HepG2 (cell line): Measurements from ENCODE around the gene RIPK1. TPM values are rescaled to one million over a fixed set of nuclear protein-coding genes. Genes with fewer than 3 reads are reported as not detected.

Experiments used
- ATM ChIP-seq: fragments of 450-650 bp; IDR thresholded peaks from 2 replicates; pipeline ENCODE4 v1.7.1; 2017; ENCODE audit warnings: mild to moderate bottlenecking, borderline replicate concordance
- GATAD2A ChIP-seq: IDR thresholded peaks from 2 replicates; pipeline ENCODE4 v1.6.1; 2016
- HMGA1 ChIP-seq: sonication (generic); formaldehyde crosslinking; conservative IDR thresholded peaks from 2 replicates; pipeline ENCODE4 v1.4.0; 2020; ENCODE audit warnings: missing genetic modification reagents
- ISX ChIP-seq: sonication (generic); formaldehyde crosslinking; conservative IDR thresholded peaks from 2 replicates; pipeline ENCODE4 v1.5.0; 2020; ENCODE audit warnings: missing genetic modification reagents
- MED1 ChIP-seq: sonication (generic); formaldehyde crosslinking; IDR thresholded peaks from 2 replicates; pipeline ENCODE4 v1.4.0; 2020; ENCODE audit warnings: missing genetic modification reagents
- NCOR1 ChIP-seq: fragments of 200-600 bp; sonication (generic); IDR thresholded peaks from 2 replicates; pipeline ENCODE4 v1.7.0; 2017; ENCODE audit warnings: antibody characterized with exemption, low read length, borderline replicate concordance
- NFE2L2 ChIP-seq: fragments of 150-350 bp; IDR thresholded peaks from 2 replicates; pipeline ENCODE4 v1.6.1; 2014; ENCODE audit warnings: low read length
- PHF21A ChIP-seq: sonication (generic); formaldehyde crosslinking; IDR thresholded peaks from 2 replicates; pipeline ENCODE4 v1.5.0; 2020; ENCODE audit warnings: mild to moderate bottlenecking, missing genetic modification reagents
- RARA ChIP-seq: IDR thresholded peaks from 2 replicates; pipeline ENCODE4 v1.6.1; 2016; ENCODE audit warnings: missing genetic modification reagents, missing compliant biosample characterization
- SMC3 ChIP-seq: IDR thresholded peaks from 2 replicates; pipeline ENCODE4 v1.6.1; 2011; ENCODE audit warnings: low read length, improper control_type of control experiment
- SNAI1 ChIP-seq: sonication (generic); formaldehyde crosslinking; IDR thresholded peaks from 2 replicates; pipeline ENCODE4 v1.5.0; 2020; ENCODE audit warnings: mild to moderate bottlenecking, missing genetic modification reagents, borderline replicate concordance
- ZNF143 ChIP-seq: sonication (generic); formaldehyde crosslinking; IDR thresholded peaks from 2 replicates; pipeline ENCODE4 v1.4.0; 2020; ENCODE audit warnings: missing genetic modification reagents
- ZNF205 ChIP-seq: IDR thresholded peaks from 2 replicates; pipeline ENCODE4 v1.6.1; 2018; ENCODE audit warnings: missing biosample characterization, missing genetic modification reagents
- ZNF263 ChIP-seq: sonication (generic); formaldehyde crosslinking; IDR thresholded peaks from 2 replicates; pipeline ENCODE4 v1.4.0; 2020; ENCODE audit warnings: missing genetic modification reagents
- ZNF629 ChIP-seq: sonication (generic); formaldehyde crosslinking; conservative IDR thresholded peaks from 2 replicates; pipeline ENCODE4 v1.5.0; 2020; ENCODE audit warnings: missing genetic modification reagents
- polyA plus RNA-seq, 8 experiments: library from polyadenylated mRNA; depleted of rRNA in 3 of 8; stranded (reverse) in 7 of 8; unstranded in 1 of 8; fragments of >200 nt; fragmentation: Illumina TruSeq in 4 of 8; extraction: Trizol in 4 of 8; gene quantifications; 2 replicates each; pipeline versions ENCODE4 v1.2.1 to v1.2.3, GENCODE V29; 2011 to 2016; ENCODE audit warnings: low read depth in 4 of 8, missing spikeins in 1 of 8, mixed read lengths in 1 of 8; ENCODE audit not compliant: insufficient read depth in 1 of 8
- total RNA-seq, 5 experiments: library from RNA; depleted of rRNA; stranded (reverse); fragments of >200 nt; fragmentation: Illumina TruSeq; extraction: Trizol; gene quantifications; 2 replicates each; pipeline ENCODE4 v1.2.3, GENCODE V29; 2016; ENCODE audit warnings: low read depth in 1 of 5
- TF ChIP-seq, protein P1 (sequence below): sonication (generic); formaldehyde crosslinking; IDR thresholded peaks from 2 replicates; pipeline ENCODE4 v1.4.0; 2020; ENCODE audit warnings: missing genetic modification reagents, borderline replicate concordance
- TF ChIP-seq, protein P2 (sequence below): sonication (generic); formaldehyde crosslinking; conservative IDR thresholded peaks from 2 replicates; pipeline ENCODE4 v1.8.0; 2022; ENCODE audit warnings: low read depth, missing genetic modification reagents
- TF ChIP-seq, protein P3 (sequence below): IDR thresholded peaks from 2 replicates; pipeline ENCODE4 v1.6.1; 2016; ENCODE audit warnings: low read depth, missing genetic modification reagents, missing compliant biosample characterization
- TF ChIP-seq, protein P4 (sequence below): sonication (generic); formaldehyde crosslinking; IDR thresholded peaks from 2 replicates; pipeline ENCODE4 v1.4.0; 2020; ENCODE audit warnings: mild to moderate bottlenecking, missing genetic modification reagents

Gene RIPK1
- total and polyA plus RNA-seq, 2 of the 13 experiments (the other 11 are each of a cell fraction or from before 2014, with no cell fraction given), result 9.0 to 10.3 TPM

DNA sequence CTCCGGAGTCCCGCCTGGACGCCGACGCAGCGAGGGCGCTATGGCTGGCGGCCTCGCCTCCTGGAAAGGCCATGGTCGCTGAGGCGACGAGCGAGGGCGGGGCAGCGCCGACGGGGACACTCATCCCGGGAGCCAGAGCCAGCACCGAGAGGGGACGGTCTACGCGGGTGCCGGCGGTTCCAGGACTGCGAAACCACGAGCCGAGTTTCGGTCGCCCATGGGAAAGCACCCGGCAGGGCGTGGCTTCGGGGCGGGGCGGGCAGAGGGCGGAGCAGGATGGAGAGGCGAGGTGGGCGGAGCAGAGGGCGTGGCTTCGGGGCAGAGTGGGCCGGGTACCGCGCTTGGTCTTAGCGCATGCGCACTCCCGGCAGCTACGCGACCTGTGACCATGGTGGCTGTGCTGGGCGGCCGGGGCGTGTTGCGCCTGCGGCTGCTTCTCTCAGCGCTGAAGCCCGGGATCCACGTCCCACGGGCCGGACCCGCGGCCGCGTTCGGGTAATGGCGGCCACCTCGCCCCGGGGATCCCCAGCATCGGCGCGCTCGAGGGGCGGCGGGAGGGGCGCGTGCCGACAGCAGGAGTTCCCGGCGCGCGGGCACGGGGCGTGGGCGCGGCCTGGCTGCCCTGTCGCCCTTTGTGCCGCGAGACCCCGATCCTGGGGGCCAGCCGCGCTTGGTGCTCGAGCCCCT lies 50.2 kb downstream of the RIPK1 start, which contains the start of gene BPHL (continued):
- TF ChIP-seq ATM, result no peak
- no peak for TF ChIP-seq SNAI1
- no peak; the same call in 1 of the 2 replicates for TF ChIP-seq PHF21A (CRISPR knock-in tag)
- peak; percentile 80 for TF ChIP-seq ZNF263 (CRISPR knock-in tag)
- no peak for TF ChIP-seq ISX (CRISPR knock-in tag)
- peak; percentile 53; the same call in 1 of the 2 replicates for TF ChIP-seq NCOR1
- TF ChIP-seq, protein P1, sequence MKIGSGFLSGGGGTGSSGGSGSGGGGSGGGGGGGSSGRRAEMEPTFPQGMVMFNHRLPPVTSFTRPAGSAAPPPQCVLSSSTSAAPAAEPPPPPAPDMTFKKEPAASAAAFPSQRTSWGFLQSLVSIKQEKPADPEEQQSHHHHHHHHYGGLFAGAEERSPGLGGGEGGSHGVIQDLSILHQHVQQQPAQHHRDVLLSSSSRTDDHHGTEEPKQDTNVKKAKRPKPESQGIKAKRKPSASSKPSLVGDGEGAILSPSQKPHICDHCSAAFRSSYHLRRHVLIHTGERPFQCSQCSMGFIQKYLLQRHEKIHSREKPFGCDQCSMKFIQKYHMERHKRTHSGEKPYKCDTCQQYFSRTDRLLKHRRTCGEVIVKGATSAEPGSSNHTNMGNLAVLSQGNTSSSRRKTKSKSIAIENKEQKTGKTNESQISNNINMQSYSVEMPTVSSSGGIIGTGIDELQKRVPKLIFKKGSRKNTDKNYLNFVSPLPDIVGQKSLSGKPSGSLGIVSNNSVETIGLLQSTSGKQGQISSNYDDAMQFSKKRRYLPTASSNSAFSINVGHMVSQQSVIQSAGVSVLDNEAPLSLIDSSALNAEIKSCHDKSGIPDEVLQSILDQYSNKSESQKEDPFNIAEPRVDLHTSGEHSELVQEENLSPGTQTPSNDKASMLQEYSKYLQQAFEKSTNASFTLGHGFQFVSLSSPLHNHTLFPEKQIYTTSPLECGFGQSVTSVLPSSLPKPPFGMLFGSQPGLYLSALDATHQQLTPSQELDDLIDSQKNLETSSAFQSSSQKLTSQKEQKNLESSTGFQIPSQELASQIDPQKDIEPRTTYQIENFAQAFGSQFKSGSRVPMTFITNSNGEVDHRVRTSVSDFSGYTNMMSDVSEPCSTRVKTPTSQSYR (CRISPR knock-in tag), result 0 out of 2 replicates have a peak, but pooled peaks have one; percentile 28
- peak; percentile 76 for TF ChIP-seq MED1 (CRISPR knock-in tag)
- TF ChIP-seq, protein P2, sequence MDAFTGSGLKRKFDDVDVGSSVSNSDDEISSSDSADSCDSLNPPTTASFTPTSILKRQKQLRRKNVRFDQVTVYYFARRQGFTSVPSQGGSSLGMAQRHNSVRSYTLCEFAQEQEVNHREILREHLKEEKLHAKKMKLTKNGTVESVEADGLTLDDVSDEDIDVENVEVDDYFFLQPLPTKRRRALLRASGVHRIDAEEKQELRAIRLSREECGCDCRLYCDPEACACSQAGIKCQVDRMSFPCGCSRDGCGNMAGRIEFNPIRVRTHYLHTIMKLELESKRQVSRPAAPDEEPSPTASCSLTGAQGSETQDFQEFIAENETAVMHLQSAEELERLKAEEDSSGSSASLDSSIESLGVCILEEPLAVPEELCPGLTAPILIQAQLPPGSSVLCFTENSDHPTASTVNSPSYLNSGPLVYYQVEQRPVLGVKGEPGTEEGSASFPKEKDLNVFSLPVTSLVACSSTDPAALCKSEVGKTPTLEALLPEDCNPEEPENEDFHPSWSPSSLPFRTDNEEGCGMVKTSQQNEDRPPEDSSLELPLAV (CRISPR knock-in tag), result no peak
- TF ChIP-seq ZNF629 (CRISPR knock-in tag), result peak; percentile 41; the same call in 1 of the 2 replicates
- peak; percentile 79 for TF ChIP-seq ZNF205
- TF ChIP-seq, protein P3, sequence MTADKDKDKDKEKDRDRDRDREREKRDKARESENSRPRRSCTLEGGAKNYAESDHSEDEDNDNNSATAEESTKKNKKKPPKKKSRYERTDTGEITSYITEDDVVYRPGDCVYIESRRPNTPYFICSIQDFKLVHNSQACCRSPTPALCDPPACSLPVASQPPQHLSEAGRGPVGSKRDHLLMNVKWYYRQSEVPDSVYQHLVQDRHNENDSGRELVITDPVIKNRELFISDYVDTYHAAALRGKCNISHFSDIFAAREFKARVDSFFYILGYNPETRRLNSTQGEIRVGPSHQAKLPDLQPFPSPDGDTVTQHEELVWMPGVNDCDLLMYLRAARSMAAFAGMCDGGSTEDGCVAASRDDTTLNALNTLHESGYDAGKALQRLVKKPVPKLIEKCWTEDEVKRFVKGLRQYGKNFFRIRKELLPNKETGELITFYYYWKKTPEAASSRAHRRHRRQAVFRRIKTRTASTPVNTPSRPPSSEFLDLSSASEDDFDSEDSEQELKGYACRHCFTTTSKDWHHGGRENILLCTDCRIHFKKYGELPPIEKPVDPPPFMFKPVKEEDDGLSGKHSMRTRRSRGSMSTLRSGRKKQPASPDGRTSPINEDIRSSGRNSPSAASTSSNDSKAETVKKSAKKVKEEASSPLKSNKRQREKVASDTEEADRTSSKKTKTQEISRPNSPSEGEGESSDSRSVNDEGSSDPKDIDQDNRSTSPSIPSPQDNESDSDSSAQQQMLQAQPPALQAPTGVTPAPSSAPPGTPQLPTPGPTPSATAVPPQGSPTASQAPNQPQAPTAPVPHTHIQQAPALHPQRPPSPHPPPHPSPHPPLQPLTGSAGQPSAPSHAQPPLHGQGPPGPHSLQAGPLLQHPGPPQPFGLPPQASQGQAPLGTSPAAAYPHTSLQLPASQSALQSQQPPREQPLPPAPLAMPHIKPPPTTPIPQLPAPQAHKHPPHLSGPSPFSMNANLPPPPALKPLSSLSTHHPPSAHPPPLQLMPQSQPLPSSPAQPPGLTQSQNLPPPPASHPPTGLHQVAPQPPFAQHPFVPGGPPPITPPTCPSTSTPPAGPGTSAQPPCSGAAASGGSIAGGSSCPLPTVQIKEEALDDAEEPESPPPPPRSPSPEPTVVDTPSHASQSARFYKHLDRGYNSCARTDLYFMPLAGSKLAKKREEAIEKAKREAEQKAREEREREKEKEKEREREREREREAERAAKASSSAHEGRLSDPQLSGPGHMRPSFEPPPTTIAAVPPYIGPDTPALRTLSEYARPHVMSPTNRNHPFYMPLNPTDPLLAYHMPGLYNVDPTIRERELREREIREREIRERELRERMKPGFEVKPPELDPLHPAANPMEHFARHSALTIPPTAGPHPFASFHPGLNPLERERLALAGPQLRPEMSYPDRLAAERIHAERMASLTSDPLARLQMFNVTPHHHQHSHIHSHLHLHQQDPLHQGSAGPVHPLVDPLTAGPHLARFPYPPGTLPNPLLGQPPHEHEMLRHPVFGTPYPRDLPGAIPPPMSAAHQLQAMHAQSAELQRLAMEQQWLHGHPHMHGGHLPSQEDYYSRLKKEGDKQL, result peak; percentile 35; the same call in 1 of the 2 replicates
- peak; percentile 59; the same call in 1 of the 2 replicates for TF ChIP-seq ZNF143 (CRISPR knock-in tag)
- TF ChIP-seq GATAD2A (CRISPR knock-in tag), result peak; percentile 77
- TF ChIP-seq SMC3, result no peak
- TF ChIP-seq, protein P4, sequence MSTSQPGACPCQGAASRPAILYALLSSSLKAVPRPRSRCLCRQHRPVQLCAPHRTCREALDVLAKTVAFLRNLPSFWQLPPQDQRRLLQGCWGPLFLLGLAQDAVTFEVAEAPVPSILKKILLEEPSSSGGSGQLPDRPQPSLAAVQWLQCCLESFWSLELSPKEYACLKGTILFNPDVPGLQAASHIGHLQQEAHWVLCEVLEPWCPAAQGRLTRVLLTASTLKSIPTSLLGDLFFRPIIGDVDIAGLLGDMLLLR (CRISPR knock-in tag), result peak; percentile 57
- peak; percentile 34; the same call in 1 of the 2 replicates for TF ChIP-seq RARA (CRISPR knock-in tag)
- no peak for TF ChIP-seq NFE2L2
- no peak for TF ChIP-seq HMGA1
